HG03025 (cell line): ENCODE measurements around the gene MFN1.

Source experiments
- ATAC-seq: cut with Tn5 transposase; IDR thresholded peaks from one replicate; pipeline ENCODE4 v1.9.1; 2021; ENCODE audit warnings: mild to moderate bottlenecking, moderate library complexity; ENCODE audit not compliant: unreplicated experiment, low FRiP score

Gene MFN1

GRCh38 chr3:179336345-179336929, 11.1 kb upstream of the MFN1 start:
- ATAC-seq = no peak

- ATAC-seq = peak; percentile 67
These were observed 960 bp downstream of the MFN1 start for GRCh38 chr3:179348325-179349013.

- ATAC-seq = no peak
These were observed 8.5 kb downstream of the MFN1 start for GRCh38 chr3:179355996-179356395.

- no peak for ATAC-seq
These were observed 15.8 kb downstream of the MFN1 start for GRCh38 chr3:179363332-179363731.

- ATAC-seq = no peak
These were observed 22.1 kb downstream of the MFN1 start for GRCh38 chr3:179369621-179370020.

GRCh38 chr3:179373938-179374337, 26.4 kb downstream of the MFN1 start:
- ATAC-seq = no peak

GRCh38 chr3:179375091-179375999, 27.8 kb downstream of the MFN1 start:
- no peak for ATAC-seq

GRCh38 chr3:179376474-179376873, 29.0 kb downstream of the MFN1 start:
- no peak for ATAC-seq

GRCh38 chr3:179391906-179392305, 44.4 kb downstream of the MFN1 start:
- ATAC-seq = no peak

GRCh38 chr3:179398574-179399231, 51.2 kb downstream of the MFN1 start:
- no peak for ATAC-seq

GRCh38 chr3:179401561-179401960, 54.1 kb downstream of the MFN1 start:
- no peak for ATAC-seq

GRCh38 chr3:179402963-179403362, 55.5 kb downstream of the MFN1 start:
- no peak for ATAC-seq

- no peak for ATAC-seq
These were observed 56.8 kb downstream of the MFN1 start for GRCh38 chr3:179404307-179404706.

- ATAC-seq = no peak
These were observed 62.8 kb downstream of the MFN1 start for GRCh38 chr3:179410331-179410730.

GRCh38 chr3:179410999-179411398, 63.5 kb downstream of the MFN1 start:
- no peak for ATAC-seq

- ATAC-seq = no peak
These were observed 67.3 kb downstream of the MFN1 start for GRCh38 chr3:179414804-179415203.

GRCh38 chr3:179415377-179415776, 67.9 kb downstream of the MFN1 start:
- ATAC-seq = no peak

GRCh38 chr3:179416681-179417080, 69.2 kb downstream of the MFN1 start:
- no peak for ATAC-seq

GRCh38 chr3:179418610-179419009, 71.1 kb downstream of the MFN1 start:
- no peak for ATAC-seq

GRCh38 chr3:179421500-179421899, 74.0 kb downstream of the MFN1 start:
- no peak for ATAC-seq

- ATAC-seq = no peak
These were observed 77.6 kb downstream of the MFN1 start for GRCh38 chr3:179425075-179425474.
